OCI-LY3 (cell line): Measurements from ENCODE around the gene PRKCE.

Source experiments
- EZH2phosphoT487 ChIP-seq: fragments of 200-600 bp; shearing (Covaris generic); IDR thresholded peaks from 2 replicates; pipeline ENCODE4 v1.6.1; 2018; ENCODE audit warnings: antibody characterized with exemption, mixed run types, low read depth
- TF ChIP-seq, protein P1 (sequence below): fragments of 200-600, 300-600 bp; sonication (generic); IDR thresholded peaks from 2 replicates; pipeline ENCODE4 v1.5.1; 2014; ENCODE audit warnings: antibody characterized with exemption, low read length, low read depth

DNA sequence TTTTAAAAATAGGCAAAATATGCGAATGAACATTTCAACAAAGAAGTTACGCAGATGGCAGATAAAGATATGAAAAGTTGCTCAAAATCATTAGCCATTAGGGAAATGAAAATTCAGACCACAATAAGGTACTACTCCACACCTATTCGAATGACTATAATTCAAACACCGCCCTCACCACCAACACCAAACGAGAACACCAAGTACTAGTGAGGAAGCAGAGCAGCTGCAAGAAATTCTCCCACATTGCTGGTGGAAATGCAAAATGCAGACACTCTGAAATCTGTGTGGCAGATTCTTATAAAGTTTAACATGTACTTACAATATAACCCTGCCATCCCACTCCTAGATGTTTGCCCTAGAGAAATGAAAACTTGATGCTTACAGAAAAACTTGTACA lies 17.3 kb upstream of the PRKCE start:
- TF ChIP-seq, protein P1, sequence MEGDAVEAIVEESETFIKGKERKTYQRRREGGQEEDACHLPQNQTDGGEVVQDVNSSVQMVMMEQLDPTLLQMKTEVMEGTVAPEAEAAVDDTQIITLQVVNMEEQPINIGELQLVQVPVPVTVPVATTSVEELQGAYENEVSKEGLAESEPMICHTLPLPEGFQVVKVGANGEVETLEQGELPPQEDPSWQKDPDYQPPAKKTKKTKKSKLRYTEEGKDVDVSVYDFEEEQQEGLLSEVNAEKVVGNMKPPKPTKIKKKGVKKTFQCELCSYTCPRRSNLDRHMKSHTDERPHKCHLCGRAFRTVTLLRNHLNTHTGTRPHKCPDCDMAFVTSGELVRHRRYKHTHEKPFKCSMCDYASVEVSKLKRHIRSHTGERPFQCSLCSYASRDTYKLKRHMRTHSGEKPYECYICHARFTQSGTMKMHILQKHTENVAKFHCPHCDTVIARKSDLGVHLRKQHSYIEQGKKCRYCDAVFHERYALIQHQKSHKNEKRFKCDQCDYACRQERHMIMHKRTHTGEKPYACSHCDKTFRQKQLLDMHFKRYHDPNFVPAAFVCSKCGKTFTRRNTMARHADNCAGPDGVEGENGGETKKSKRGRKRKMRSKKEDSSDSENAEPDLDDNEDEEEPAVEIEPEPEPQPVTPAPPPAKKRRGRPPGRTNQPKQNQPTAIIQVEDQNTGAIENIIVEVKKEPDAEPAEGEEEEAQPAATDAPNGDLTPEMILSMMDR = no peak
- no peak for TF ChIP-seq EZH2phosphoT487
